GM19463 (cell line): ENCODE results near the gene PKNOX2.

Experiments
- ATAC-seq: cut with Tn5 transposase; IDR thresholded peaks from one replicate; pipeline ENCODE4 v1.9.1; 2021; ENCODE audit warnings: mild to moderate bottlenecking, moderate library complexity; ENCODE audit not compliant: unreplicated experiment

Gene PKNOX2

GRCh38 chr11:125258291-125259032 is 93.9 kb downstream of the PKNOX2 start:
- ATAC-seq, result no peak

- no peak for ATAC-seq
These were observed 97.0 kb downstream of the PKNOX2 start for GRCh38 chr11:125261588-125261987.

GRCh38 chr11:125262194-125262829 is 97.8 kb downstream of the PKNOX2 start:
- no peak for ATAC-seq

- ATAC-seq, result no peak
These were observed 98.3 kb downstream of the PKNOX2 start for GRCh38 chr11:125262830-125263218.

GRCh38 chr11:125263268-125263790 is 98.8 kb downstream of the PKNOX2 start:
- peak; percentile 42 for ATAC-seq

GRCh38 chr11:125264100-125265022 is 99.8 kb downstream of the PKNOX2 start:
- no peak for ATAC-seq

- ATAC-seq, result no peak
These were observed 103.0 kb downstream of the PKNOX2 start for GRCh38 chr11:125267548-125267947.

GRCh38 chr11:125268611-125269010 is 104.1 kb downstream of the PKNOX2 start:
- ATAC-seq, result no peak

GRCh38 chr11:125270106-125270505 is 105.6 kb downstream of the PKNOX2 start:
- ATAC-seq, result no peak

- ATAC-seq, result no peak
These were observed 106.2 kb downstream of the PKNOX2 start for GRCh38 chr11:125270711-125271110.

GRCh38 chr11:125271483-125272091 is 107.0 kb downstream of the PKNOX2 start:
- no peak for ATAC-seq

GRCh38 chr11:125272092-125272491 is 107.5 kb downstream of the PKNOX2 start:
- ATAC-seq, result no peak

GRCh38 chr11:125272821-125273220 is 108.3 kb downstream of the PKNOX2 start:
- no peak for ATAC-seq

- no peak for ATAC-seq
These were observed 109.0 kb downstream of the PKNOX2 start for GRCh38 chr11:125273519-125274000.

- no peak for ATAC-seq
These were observed 109.8 kb downstream of the PKNOX2 start for GRCh38 chr11:125274309-125274708.

- no peak for ATAC-seq
These were observed 110.2 kb downstream of the PKNOX2 start for GRCh38 chr11:125274774-125275173.

- ATAC-seq, result no peak
These were observed 111.5 kb downstream of the PKNOX2 start for GRCh38 chr11:125275905-125276618.

GRCh38 chr11:125276619-125276976 is 112.0 kb downstream of the PKNOX2 start:
- no peak for ATAC-seq

- ATAC-seq, result no peak
These were observed 115.3 kb downstream of the PKNOX2 start for GRCh38 chr11:125279676-125280418.
